ENCODE results near the gene TOX2.

Gene TOX2

DNA sequence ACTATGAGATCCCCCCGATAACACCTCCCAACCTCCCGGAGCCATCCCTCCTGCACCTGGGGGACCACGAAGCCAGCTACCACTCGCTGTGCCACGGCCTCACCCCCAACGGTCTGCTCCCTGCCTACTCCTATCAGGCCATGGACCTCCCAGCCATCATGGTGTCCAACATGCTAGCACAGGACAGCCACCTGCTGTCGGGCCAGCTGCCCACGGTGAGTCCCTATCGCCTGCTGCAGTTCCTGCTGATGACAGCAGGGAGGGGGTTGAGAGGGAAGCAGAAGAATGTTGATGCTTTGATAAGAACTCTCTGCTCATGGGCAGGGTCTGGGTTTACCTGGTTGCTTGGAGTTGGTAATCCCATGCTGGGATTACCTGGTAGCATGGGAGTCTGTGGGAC is 91.9 kb downstream of the TOX2 start:
- Histone ChIP-seq H3K4me1 (ENCODE audit: control insufficient read depth in 1 of 2, insufficient read depth in 2 of 2, low read length in 2 of 2) (no peaks in the 10 kb centered on the region), H3K27me3 (ENCODE audit: low read depth, low read length) (no peaks in the 10 kb centered on the region), H3K4me3 (ENCODE audit: low read depth in 1 of 2, low read length in 2 of 2) (no peak overlapping the region), H3K9me3 (ENCODE audit: control insufficient read depth in 1 of 2, low read length in 2 of 2) (no peaks in the 10 kb centered on the region), H3K36me3 (ENCODE audit: control insufficient read depth in 1 of 2, insufficient read depth in 2 of 2, low read length in 2 of 2) (no peaks in the 10 kb centered on the region), H3K27ac (ENCODE audit: low read length) (no peak overlapping the region)

DNA sequence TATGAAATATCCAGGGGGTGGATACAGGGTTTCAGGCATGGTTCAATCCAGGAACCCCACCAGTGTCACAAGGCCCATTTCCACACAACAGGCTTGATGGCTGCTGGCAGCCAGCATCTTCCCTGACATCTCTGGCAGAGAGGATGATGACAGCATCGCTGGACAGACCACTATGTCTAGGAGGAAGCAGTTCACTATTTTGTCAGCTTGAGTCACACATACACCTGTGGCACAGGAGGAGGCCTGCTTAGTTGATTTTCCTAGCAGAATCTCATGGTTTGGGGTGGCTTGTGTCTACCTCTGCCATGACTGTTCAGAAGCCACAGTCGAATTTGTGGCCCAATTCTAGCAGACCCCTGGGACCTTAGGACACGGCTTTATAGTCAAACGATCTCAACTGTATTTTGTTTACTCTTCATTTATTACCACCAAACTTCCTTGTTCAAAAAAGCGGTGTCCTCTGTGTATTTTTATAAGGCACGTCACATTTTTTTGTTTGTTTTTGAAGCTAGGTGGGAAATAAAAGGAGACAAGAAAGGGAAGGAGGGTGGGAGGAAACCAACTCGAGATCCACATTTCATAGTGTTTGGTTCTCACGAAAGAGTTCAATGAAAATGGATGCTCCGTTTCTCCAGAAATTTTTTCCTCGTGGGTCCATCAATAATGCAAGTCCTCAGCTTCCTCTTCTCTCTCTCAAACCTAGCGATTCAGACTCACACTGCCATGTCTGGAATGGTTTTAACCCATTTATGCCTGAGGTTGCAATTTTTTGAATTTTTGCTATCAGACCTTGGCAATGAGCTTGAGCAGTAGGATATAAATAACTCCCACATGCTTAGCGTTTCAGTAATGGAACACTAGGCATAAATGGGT is 94.4 kb downstream of the TOX2 start:
- Histone ChIP-seq H3K4me3 (ENCODE audit: low read depth in 1 of 2, low read length in 2 of 2) (no peak overlapping the region), H3K4me1 (ENCODE audit: control insufficient read depth in 1 of 2, insufficient read depth in 2 of 2, low read length in 2 of 2) (no peaks in the 10 kb centered on the region), H3K27ac (ENCODE audit: low read length) (no peak overlapping the region), H3K27me3 (ENCODE audit: low read depth, low read length) (no peaks in the 10 kb centered on the region), H3K36me3 (ENCODE audit: control insufficient read depth in 1 of 2, insufficient read depth in 2 of 2, low read length in 2 of 2) (no peaks in the 10 kb centered on the region), H3K9me3 (ENCODE audit: control insufficient read depth in 1 of 2, low read length in 2 of 2) (no peaks in the 10 kb centered on the region)

DNA sequence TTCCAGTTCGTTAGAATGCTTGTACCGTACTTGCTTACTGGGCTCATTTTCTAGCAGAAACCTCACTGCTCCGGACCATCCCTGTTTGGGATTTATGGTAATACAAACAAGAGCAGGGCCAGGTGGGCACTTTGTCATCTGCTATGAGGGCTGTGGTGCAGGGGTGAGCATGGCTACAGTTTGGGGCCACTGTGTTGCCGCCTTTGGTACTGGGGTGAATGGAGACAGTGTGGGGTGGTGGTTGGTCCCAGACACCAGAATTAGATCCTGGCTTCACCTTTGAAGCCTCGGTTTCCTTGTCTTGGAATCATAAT is 95.0 kb downstream of the TOX2 start:
- Histone ChIP-seq H3K27ac (ENCODE audit: low read length) (no peak overlapping the region), H3K9me3 (ENCODE audit: control insufficient read depth in 1 of 2, low read length in 2 of 2) (no peaks in the 10 kb centered on the region), H3K36me3 (ENCODE audit: control insufficient read depth in 1 of 2, insufficient read depth in 2 of 2, low read length in 2 of 2) (no peaks in the 10 kb centered on the region), H3K4me1 (ENCODE audit: control insufficient read depth in 1 of 2, insufficient read depth in 2 of 2, low read length in 2 of 2) (peaks cover 0 to 2% of the 10 kb centered on the region in 2 donors), H3K27me3 (ENCODE audit: low read depth, low read length) (no peaks in the 10 kb centered on the region), H3K4me3 (ENCODE audit: low read depth in 1 of 2, low read length in 2 of 2) (no peak overlapping the region)

GRCh38 chr20:44010162-44010704 is 95.6 kb downstream of the TOX2 start:
- no peak overlapping the region for H3K4me3 ChIP-seq (ENCODE audit: low read depth in 1 of 2, low read length in 2 of 2)
- H3K4me1 ChIP-seq (ENCODE audit: control insufficient read depth in 1 of 2, insufficient read depth in 2 of 2, low read length in 2 of 2), result peaks cover 0 to 7% of the 10 kb centered on the region in 2 donors
- H3K27me3 ChIP-seq (ENCODE audit: low read depth, low read length), result no peaks in the 10 kb centered on the region
- H3K27ac ChIP-seq (ENCODE audit: low read length), result no peak overlapping the region
- no peaks in the 10 kb centered on the region for H3K36me3 ChIP-seq (ENCODE audit: control insufficient read depth in 1 of 2, insufficient read depth in 2 of 2, low read length in 2 of 2)
- H3K9me3 ChIP-seq (ENCODE audit: control insufficient read depth in 1 of 2, low read length in 2 of 2), result no peaks in the 10 kb centered on the region

DNA sequence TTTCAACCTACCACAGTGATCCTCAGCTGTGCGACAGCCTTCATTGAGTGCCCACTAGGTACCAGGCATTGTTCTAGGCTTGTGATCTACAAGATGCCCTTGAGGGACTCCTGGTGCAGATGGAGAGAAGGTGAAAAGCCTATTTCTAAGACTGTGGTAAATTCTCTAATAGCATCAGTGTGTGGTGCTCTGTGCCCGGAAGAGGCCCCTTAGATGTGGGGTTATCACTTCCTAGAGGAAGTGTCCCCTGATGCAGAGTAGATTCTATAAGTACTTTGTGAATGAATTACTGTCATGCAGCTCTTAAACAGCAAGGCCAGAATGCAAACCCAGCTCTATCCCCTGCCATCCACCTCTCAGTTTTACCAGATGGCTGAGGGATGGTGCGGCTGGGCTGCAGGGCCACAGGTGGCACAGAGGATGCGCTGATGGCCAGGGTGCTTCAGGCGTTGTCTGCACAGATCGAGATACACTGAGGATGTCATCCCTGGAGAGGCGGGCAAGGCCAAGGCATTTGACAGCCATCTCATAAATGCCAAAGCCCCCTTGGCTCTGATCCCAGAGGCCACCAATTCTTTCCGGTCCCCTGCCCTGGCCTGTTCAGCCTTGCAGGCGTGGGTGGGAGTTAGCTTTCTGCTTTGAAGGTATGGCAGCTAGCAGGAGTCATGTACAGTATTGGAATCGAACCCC is 96.7 kb downstream of the TOX2 start:
- H3K9me3 ChIP-seq (ENCODE audit: control insufficient read depth in 1 of 2, low read length in 2 of 2), result no peaks in the 10 kb centered on the region
- H3K27me3 ChIP-seq (ENCODE audit: low read depth, low read length), result no peaks in the 10 kb centered on the region
- peaks cover 0 to 7% of the 10 kb centered on the region in 2 donors for H3K4me1 ChIP-seq (ENCODE audit: control insufficient read depth in 1 of 2, insufficient read depth in 2 of 2, low read length in 2 of 2)
- H3K36me3 ChIP-seq (ENCODE audit: control insufficient read depth in 1 of 2, insufficient read depth in 2 of 2, low read length in 2 of 2), result no peaks in the 10 kb centered on the region
- no peak overlapping the region for H3K4me3 ChIP-seq (ENCODE audit: low read depth in 1 of 2, low read length in 2 of 2)
- H3K27ac ChIP-seq (ENCODE audit: low read length), result no peak overlapping the region

GRCh38 chr20:44012466-44013226 is 98.0 kb downstream of the TOX2 start:
- Histone ChIP-seq H3K4me3 (ENCODE audit: low read depth in 1 of 2, low read length in 2 of 2) (no peak overlapping the region), H3K27ac (ENCODE audit: low read length) (no peak overlapping the region), H3K4me1 (ENCODE audit: control insufficient read depth in 1 of 2, insufficient read depth in 2 of 2, low read length in 2 of 2) (peaks cover 0 to 7% of the 10 kb centered on the region in 2 donors), H3K27me3 (ENCODE audit: low read depth, low read length) (no peaks in the 10 kb centered on the region), H3K9me3 (ENCODE audit: control insufficient read depth in 1 of 2, low read length in 2 of 2) (no peaks in the 10 kb centered on the region), H3K36me3 (ENCODE audit: control insufficient read depth in 1 of 2, insufficient read depth in 2 of 2, low read length in 2 of 2) (no peaks in the 10 kb centered on the region)

DNA sequence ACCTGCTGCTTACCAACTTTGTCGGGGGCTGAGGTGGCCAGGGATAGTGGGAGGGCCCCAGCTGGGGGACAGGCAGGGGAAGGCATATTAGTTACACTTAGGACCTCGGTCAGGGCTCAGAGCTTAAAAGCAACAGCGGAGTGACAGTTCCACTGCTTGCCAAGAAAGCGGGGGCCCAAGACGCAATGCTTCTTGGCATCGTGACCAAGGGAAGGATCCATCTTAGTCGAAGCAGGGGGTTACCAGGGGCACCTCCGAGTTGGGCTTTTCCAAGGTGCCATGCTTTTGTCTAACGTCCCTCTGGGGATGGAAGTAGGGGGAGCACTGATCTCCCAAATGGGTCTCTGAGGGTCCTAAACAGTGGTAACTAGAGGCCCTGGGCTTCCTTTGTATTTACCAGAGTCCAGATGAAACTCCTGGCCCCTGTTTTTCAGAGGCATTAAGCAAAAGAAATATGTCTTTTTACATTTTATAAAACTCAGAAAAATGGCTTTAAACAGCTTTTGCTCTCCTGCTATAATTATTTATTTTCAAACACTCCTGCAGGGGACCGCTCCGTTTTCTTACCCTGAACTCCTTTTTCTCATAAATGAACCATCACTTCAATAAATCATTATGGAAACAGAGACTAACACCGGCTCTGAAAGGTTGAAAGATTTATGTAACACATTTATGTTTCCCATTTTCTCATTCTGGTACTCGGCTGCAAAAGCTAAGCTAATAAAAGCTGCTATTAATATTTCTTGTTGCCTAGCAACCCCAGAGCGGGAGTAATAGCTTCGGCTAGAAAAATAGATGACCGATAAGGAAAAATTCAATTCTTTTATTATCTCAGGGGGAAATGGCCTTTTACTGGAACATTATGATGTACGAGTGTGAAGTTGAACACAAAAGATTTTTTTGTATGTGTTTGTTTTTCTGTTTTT is 100.4 kb downstream of the TOX2 start:
- H3K27ac ChIP-seq (ENCODE audit: low read length), result no peak overlapping the region
- H3K36me3 ChIP-seq (ENCODE audit: control insufficient read depth in 1 of 2, insufficient read depth in 2 of 2, low read length in 2 of 2), result no peaks in the 10 kb centered on the region
- H3K27me3 ChIP-seq (ENCODE audit: low read depth, low read length), result no peaks in the 10 kb centered on the region
- no peaks in the 10 kb centered on the region for H3K9me3 ChIP-seq (ENCODE audit: control insufficient read depth in 1 of 2, low read length in 2 of 2)
- H3K4me1 ChIP-seq (ENCODE audit: control insufficient read depth in 1 of 2, insufficient read depth in 2 of 2, low read length in 2 of 2), result peaks cover 0 to 13% of the 10 kb centered on the region in 2 donors
- H3K4me3 ChIP-seq (ENCODE audit: low read depth in 1 of 2, low read length in 2 of 2), result no peak overlapping the region

GRCh38 chr20:44015733-44016103 is 101.1 kb downstream of the TOX2 start:
- peaks cover 0 to 13% of the 10 kb centered on the region in 2 donors for H3K4me1 ChIP-seq (ENCODE audit: control insufficient read depth in 1 of 2, insufficient read depth in 2 of 2, low read length in 2 of 2)
- no peaks in the 10 kb centered on the region for H3K36me3 ChIP-seq (ENCODE audit: control insufficient read depth in 1 of 2, insufficient read depth in 2 of 2, low read length in 2 of 2)
- H3K27ac ChIP-seq (ENCODE audit: low read length), result no peak overlapping the region
- H3K27me3 ChIP-seq (ENCODE audit: low read depth, low read length), result no peaks in the 10 kb centered on the region
- H3K4me3 ChIP-seq (ENCODE audit: low read depth in 1 of 2, low read length in 2 of 2), result no peak overlapping the region
- H3K9me3 ChIP-seq (ENCODE audit: control insufficient read depth in 1 of 2, low read length in 2 of 2), result no peaks in the 10 kb centered on the region

- Histone ChIP-seq H3K4me3 (ENCODE audit: low read depth in 1 of 2, low read length in 2 of 2) (no peak overlapping the region), H3K36me3 (ENCODE audit: control insufficient read depth in 1 of 2, insufficient read depth in 2 of 2, low read length in 2 of 2) (no peaks in the 10 kb centered on the region), H3K27ac (ENCODE audit: low read length) (no peak overlapping the region), H3K9me3 (ENCODE audit: control insufficient read depth in 1 of 2, low read length in 2 of 2) (no peaks in the 10 kb centered on the region), H3K27me3 (ENCODE audit: low read depth, low read length) (no peaks in the 10 kb centered on the region), H3K4me1 (ENCODE audit: control insufficient read depth in 1 of 2, insufficient read depth in 2 of 2, low read length in 2 of 2) (peaks cover 0 to 13% of the 10 kb centered on the region in 2 donors)
Observed at GRCh38 chr20:44016525-44016924, 101.9 kb downstream of the TOX2 start.

GRCh38 chr20:44017211-44017610 is 102.6 kb downstream of the TOX2 start:
- no peaks in the 10 kb centered on the region for H3K9me3 ChIP-seq (ENCODE audit: control insufficient read depth in 1 of 2, low read length in 2 of 2)
- H3K27me3 ChIP-seq (ENCODE audit: low read depth, low read length), result no peaks in the 10 kb centered on the region
- H3K4me3 ChIP-seq (ENCODE audit: low read depth in 1 of 2, low read length in 2 of 2), result no peak overlapping the region
- peaks cover 0 to 13% of the 10 kb centered on the region in 2 donors for H3K4me1 ChIP-seq (ENCODE audit: control insufficient read depth in 1 of 2, insufficient read depth in 2 of 2, low read length in 2 of 2)
- no peak overlapping the region for H3K27ac ChIP-seq (ENCODE audit: low read length)
- no peaks in the 10 kb centered on the region for H3K36me3 ChIP-seq (ENCODE audit: control insufficient read depth in 1 of 2, insufficient read depth in 2 of 2, low read length in 2 of 2)
